ENCODE results near the gene MCRIP1.

DNA sequence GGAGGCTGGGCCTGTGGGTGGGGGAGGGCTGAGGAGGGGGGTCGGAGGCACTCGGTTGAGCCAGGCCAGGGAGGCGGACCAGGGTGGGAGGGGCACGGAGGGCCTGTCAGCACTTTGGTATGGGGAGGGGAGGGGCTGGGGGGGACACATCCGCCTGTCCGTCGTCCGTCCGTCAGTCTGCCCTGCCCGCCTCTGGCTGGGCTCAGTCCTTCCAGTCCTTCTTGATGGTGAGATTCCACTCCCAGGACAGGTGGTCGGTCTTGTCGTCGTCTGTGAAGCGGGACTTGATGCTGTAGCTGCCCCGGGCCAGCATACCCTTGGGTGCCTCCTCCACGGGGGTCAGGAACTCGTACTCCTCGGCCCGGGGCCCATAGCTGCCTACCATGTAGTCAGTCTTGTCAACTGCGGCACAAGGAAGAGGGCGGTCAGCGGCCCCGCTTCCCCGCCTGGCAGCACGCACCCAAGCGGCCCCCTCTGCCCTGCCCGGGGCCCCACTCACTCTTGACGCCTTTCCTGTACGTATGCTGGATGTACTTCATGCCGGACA, 35.7 kb upstream of the MCRIP1 start:
- TF ChIP-seq, protein P1, sequence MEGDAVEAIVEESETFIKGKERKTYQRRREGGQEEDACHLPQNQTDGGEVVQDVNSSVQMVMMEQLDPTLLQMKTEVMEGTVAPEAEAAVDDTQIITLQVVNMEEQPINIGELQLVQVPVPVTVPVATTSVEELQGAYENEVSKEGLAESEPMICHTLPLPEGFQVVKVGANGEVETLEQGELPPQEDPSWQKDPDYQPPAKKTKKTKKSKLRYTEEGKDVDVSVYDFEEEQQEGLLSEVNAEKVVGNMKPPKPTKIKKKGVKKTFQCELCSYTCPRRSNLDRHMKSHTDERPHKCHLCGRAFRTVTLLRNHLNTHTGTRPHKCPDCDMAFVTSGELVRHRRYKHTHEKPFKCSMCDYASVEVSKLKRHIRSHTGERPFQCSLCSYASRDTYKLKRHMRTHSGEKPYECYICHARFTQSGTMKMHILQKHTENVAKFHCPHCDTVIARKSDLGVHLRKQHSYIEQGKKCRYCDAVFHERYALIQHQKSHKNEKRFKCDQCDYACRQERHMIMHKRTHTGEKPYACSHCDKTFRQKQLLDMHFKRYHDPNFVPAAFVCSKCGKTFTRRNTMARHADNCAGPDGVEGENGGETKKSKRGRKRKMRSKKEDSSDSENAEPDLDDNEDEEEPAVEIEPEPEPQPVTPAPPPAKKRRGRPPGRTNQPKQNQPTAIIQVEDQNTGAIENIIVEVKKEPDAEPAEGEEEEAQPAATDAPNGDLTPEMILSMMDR (IDR thresholded peaks at IDR 0.05; ENCODE audit: control extremely low read depth in 1 of 3, insufficient read depth in 1 of 3, low read depth in 1 of 3, low read length in 3 of 3): no peak
- TF ChIP-seq POLR2A (IDR thresholded peaks at IDR 0.05; ENCODE audit: control extremely low read depth in 1 of 2, low read depth in 2 of 2, low read length in 2 of 2) (peak; percentile 48 to 55; a peak in 2 of 3 replicates), POLR2AphosphoS5 (IDR thresholded peaks at IDR 0.05; ENCODE audit: low read depth, low read length) (peak; percentile 64; the same call in 1 of the 2 replicates), RXRA (IDR thresholded peaks at IDR 0.05; ENCODE audit: insufficient read depth, low read depth, low read length) (no peak), SIN3A (conservative IDR thresholded peaks at IDR 0.05 in 1 of 2, IDR thresholded peaks at IDR 0.05 in 1 of 2; ENCODE audit: low read depth in 1 of 2, low read length in 2 of 2) (no peak)
- TF ChIP-seq, protein P2, sequence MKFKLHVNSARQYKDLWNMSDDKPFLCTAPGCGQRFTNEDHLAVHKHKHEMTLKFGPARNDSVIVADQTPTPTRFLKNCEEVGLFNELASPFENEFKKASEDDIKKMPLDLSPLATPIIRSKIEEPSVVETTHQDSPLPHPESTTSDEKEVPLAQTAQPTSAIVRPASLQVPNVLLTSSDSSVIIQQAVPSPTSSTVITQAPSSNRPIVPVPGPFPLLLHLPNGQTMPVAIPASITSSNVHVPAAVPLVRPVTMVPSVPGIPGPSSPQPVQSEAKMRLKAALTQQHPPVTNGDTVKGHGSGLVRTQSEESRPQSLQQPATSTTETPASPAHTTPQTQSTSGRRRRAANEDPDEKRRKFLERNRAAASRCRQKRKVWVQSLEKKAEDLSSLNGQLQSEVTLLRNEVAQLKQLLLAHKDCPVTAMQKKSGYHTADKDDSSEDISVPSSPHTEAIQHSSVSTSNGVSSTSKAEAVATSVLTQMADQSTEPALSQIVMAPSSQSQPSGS (IDR thresholded peaks at IDR 0.05; ENCODE audit: low read length): no peak
- TF ChIP-seq, protein P3, sequence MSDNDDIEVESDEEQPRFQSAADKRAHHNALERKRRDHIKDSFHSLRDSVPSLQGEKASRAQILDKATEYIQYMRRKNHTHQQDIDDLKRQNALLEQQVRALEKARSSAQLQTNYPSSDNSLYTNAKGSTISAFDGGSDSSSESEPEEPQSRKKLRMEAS (IDR thresholded peaks at IDR 0.05): no peak

All from H1 (cell line).